GM18507 (cell line): Measurements from ENCODE around the gene LRRC43.
"Not testable (repeated sequence)": the region's sequence is repeated elsewhere in the genome, so short reads cannot be mapped to it uniquely, and the experiment has no call there.

Source experiments
- DNase-seq: peaks from one replicate; pipeline ENCODE4 v3.0.0; 2011; ENCODE audit warnings: low read depth; ENCODE audit not compliant: insufficient read length; ENCODE audit errors: extremely low spot score
- FAIRE-seq: peaks from 2 replicates; lab custom pipeline; 2011; peaks lifted over from hg19 to GRCh38; lab: Jason Lieb, UNC

LRRC43 gene

GRCh38 chr12:122187466-122187865 lies 4.5 kb downstream of the LRRC43 start:
- no peak for DNase-seq
- no peak for FAIRE-seq

GRCh38 chr12:122189626-122190475 lies 6.9 kb downstream of the LRRC43 start:
- FAIRE-seq (no peak), DNase-seq (no peak)

- DNase-seq (peak; percentile 79), FAIRE-seq (peak; percentile 87)
Observed at GRCh38 chr12:122190842-122191668, 8.1 kb downstream of the LRRC43 start.

- no peak for FAIRE-seq
- no peak for DNase-seq
Observed at GRCh38 chr12:122192441-122192840, 9.5 kb downstream of the LRRC43 start.

- DNase-seq = no peak
- no peak for FAIRE-seq
Observed at GRCh38 chr12:122194804-122195203, 11.9 kb downstream of the LRRC43 start.

- DNase-seq (no peak), FAIRE-seq (no peak)
Observed at GRCh38 chr12:122195405-122195804, 12.5 kb downstream of the LRRC43 start.

- no peak for FAIRE-seq
Observed at GRCh38 chr12:122197612-122197966, 14.7 kb downstream of the LRRC43 start.

GRCh38 chr12:122199484-122200355 lies 16.8 kb downstream of the LRRC43 start:
- no peak for DNase-seq
- no peak for FAIRE-seq

More at GRCh38 chr12:122197612-122197966, 14.7 kb downstream of the LRRC43 start:
- DNase-seq = no peak

GRCh38 chr12:122200541-122201175 lies 17.7 kb downstream of the LRRC43 start:
- DNase-seq = no peak
- no peak for FAIRE-seq

GRCh38 chr12:122201381-122201780 lies 18.5 kb downstream of the LRRC43 start:
- no peak for FAIRE-seq
- DNase-seq = no peak

- FAIRE-seq (no peak), DNase-seq (no peak)
Observed at GRCh38 chr12:122202017-122202416, 19.1 kb downstream of the LRRC43 start.

- not testable (repeated sequence) for DNase-seq, FAIRE-seq
Observed at GRCh38 chr12:122202811-122203210, 19.9 kb downstream of the LRRC43 start.

GRCh38 chr12:122203301-122204166 lies 20.6 kb downstream of the LRRC43 start, which contains the start of gene B3GNT4:
Gene B3GNT4 (plus strand): TSS chr12:122203709. CDS start chr12:122204619, 910 bp downstream.
- DNase-seq = no peak
- FAIRE-seq = no peak

- DNase-seq (no peak), FAIRE-seq (no peak)
Observed at GRCh38 chr12:122204167-122205052, 21.5 kb downstream of the LRRC43 start.

- FAIRE-seq (no peak), DNase-seq (no peak)
Observed at GRCh38 chr12:122205053-122205925, 22.4 kb downstream of the LRRC43 start.

- DNase-seq = no peak
- no peak for FAIRE-seq
Observed at GRCh38 chr12:122206111-122206881, 23.4 kb downstream of the LRRC43 start.
